SK-N-SH (cell line): ENCODE data around the gene KIF5C.

ENCODE experiments used
- EZH2phosphoT487 ChIP-seq: fragments of 200-600 bp; sonication (generic); IDR thresholded peaks from 2 replicates; pipeline ENCODE4 v1.6.1; 2017; ENCODE audit warnings: low read depth, mixed run types, mild to moderate bottlenecking, antibody characterized with exemption, moderate library complexity, borderline replicate concordance
- FOSL2 ChIP-seq: IDR thresholded peaks from 2 replicates; pipeline ENCODE4 v1.4.0; 2012; ENCODE audit warnings: low read depth, mild to moderate bottlenecking, moderate library complexity, borderline replicate concordance
- GATA2 ChIP-seq: sonication (generic); formaldehyde crosslinking; IDR thresholded peaks from 2 replicates; pipeline ENCODE4 v1.5.0; 2020; ENCODE audit warnings: mild to moderate bottlenecking, missing genetic modification reagents
- MEF2A ChIP-seq: IDR thresholded peaks from 2 replicates; pipeline ENCODE4 v1.4.0; 2012; ENCODE audit warnings: low read depth, borderline replicate concordance
- MXI1 ChIP-seq: IDR thresholded peaks from 2 replicates; pipeline ENCODE4 v1.6.1; 2012; ENCODE audit warnings: mild to moderate bottlenecking, low read depth, low read length, improper control_type of control experiment
- PBX3 ChIP-seq: IDR thresholded peaks from 2 replicates; pipeline ENCODE4; 2012
- POLR2AphosphoS5 ChIP-seq: IDR thresholded peaks from 2 replicates; pipeline ENCODE4 v1.6.1; 2012; ENCODE audit warnings: low read depth, low read length
- RAD21 ChIP-seq: IDR thresholded peaks from 2 replicates; pipeline ENCODE4 v1.6.1; 2012; ENCODE audit warnings: mild to moderate bottlenecking, low read length
- SIN3A ChIP-seq: IDR thresholded peaks from 2 replicates; pipeline ENCODE4 v1.6.1; 2012; ENCODE audit warnings: low read depth, mild to moderate bottlenecking, low read length, moderate library complexity, borderline replicate concordance
- SMC3 ChIP-seq: IDR thresholded peaks from 2 replicates; pipeline ENCODE4 v1.6.1; 2012; ENCODE audit warnings: low read depth, low read length, improper control_type of control experiment
- TF ChIP-seq, protein P1 (sequence below): fragments of 200-600 bp; sonication (generic); IDR thresholded peaks from 2 replicates; pipeline ENCODE4 v1.6.1; 2017; ENCODE audit warnings: antibody characterized with exemption, mild to moderate bottlenecking, moderate library complexity
- TF ChIP-seq, protein P2 (sequence below): fragments of 150-350 bp; IDR thresholded peaks from 2 replicates; pipeline ENCODE4 v1.6.1; 2017; ENCODE audit warnings: antibody characterized with exemption, low read length, low read depth, borderline replicate concordance
- TF ChIP-seq, protein P3 (sequence below): IDR thresholded peaks from 2 replicates; pipeline ENCODE4 v1.4.0; 2012; ENCODE audit warnings: low read depth

DNA sequence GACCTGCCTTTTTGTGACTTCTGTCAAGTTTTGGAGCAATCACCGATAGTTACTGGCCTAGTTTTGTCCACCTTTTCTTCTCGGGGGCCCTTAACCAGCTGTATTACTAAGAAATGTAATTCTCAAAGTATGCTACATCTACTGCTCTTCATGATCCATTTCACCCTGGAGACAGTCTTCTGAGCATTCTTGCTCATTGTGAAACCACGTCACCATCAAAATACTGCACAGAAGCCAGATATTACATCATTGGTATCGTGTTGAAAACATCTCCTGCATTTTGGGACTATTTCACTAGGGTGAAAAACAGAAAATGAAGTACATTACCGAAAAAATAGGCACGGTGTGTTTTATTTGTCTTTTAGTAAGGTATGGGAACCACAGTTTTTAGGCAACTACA, 175.2 kb downstream of the KIF5C start:
- TF ChIP-seq, protein P1, sequence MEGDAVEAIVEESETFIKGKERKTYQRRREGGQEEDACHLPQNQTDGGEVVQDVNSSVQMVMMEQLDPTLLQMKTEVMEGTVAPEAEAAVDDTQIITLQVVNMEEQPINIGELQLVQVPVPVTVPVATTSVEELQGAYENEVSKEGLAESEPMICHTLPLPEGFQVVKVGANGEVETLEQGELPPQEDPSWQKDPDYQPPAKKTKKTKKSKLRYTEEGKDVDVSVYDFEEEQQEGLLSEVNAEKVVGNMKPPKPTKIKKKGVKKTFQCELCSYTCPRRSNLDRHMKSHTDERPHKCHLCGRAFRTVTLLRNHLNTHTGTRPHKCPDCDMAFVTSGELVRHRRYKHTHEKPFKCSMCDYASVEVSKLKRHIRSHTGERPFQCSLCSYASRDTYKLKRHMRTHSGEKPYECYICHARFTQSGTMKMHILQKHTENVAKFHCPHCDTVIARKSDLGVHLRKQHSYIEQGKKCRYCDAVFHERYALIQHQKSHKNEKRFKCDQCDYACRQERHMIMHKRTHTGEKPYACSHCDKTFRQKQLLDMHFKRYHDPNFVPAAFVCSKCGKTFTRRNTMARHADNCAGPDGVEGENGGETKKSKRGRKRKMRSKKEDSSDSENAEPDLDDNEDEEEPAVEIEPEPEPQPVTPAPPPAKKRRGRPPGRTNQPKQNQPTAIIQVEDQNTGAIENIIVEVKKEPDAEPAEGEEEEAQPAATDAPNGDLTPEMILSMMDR: no peak
- no peak for TF ChIP-seq EZH2phosphoT487
- TF ChIP-seq, protein P2, sequence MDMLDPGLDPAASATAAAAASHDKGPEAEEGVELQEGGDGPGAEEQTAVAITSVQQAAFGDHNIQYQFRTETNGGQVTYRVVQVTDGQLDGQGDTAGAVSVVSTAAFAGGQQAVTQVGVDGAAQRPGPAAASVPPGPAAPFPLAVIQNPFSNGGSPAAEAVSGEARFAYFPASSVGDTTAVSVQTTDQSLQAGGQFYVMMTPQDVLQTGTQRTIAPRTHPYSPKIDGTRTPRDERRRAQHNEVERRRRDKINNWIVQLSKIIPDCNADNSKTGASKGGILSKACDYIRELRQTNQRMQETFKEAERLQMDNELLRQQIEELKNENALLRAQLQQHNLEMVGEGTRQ: no peak
- TF ChIP-seq FOSL2: no peak
- TF ChIP-seq GATA2 (CRISPR knock-in tag): no peak
- TF ChIP-seq, protein P3, sequence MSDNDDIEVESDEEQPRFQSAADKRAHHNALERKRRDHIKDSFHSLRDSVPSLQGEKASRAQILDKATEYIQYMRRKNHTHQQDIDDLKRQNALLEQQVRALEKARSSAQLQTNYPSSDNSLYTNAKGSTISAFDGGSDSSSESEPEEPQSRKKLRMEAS: no peak
- no peak for TF ChIP-seq MXI1
- no peak for TF ChIP-seq RAD21
- TF ChIP-seq POLR2AphosphoS5: no peak
- TF ChIP-seq SIN3A: no peak
- no peak for TF ChIP-seq PBX3
- no peak for TF ChIP-seq MEF2A
- TF ChIP-seq SMC3: no peak
